Activated naive CD4-positive, alpha-beta T cell treated with anti-CD3 and anti-CD28 coated beads, Interleukin-2, amount 10 ng/mL, durations not matched to agents 5 hours and 36 hours (primary cell): ENCODE results near the gene ROCK2. TPM values are rescaled to one million over a fixed set of nuclear protein-coding genes. Genes with fewer than 3 reads are reported as not detected.

Experiments
- total RNA-seq, 2 experiments: library from RNA; stranded (reverse); gene quantifications; one replicate each; pipeline ENCODE4 v1.2.3, GENCODE V29; 2021

The ROCK2 gene
- total RNA-seq = 10 to 100 TPM; 20.4 to 21.2 TPM

DNA sequence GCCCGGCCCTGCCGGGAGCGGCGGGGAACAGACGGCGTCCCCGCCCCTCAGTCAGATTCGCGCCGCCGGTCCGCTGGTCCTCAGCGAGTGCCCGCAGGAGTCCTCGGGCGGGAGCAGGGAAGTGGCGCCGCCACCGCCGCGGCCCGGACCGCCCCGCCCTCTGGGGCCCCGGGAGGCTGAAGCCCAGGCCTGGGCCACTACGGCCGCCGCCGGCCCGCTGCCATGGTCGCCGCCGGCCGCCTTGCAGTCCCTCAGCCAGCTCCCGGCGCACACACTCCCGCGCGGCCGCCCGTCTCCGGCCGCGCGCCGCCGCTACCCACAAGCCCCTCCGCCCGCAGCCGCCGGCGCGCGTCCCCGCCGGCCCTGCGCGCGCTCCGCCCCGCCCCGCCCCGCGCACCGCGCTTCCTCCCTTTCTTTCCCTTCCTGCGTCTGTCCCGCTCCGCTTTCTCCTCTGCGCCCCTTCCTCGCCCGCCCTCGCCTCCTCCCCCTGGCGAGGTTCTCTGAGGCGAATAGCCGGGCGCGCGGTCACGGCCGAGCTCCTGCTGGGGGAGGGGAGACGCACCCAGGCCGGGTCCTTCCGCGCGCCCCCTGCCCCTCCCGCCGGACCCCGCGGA is at the start of gene ROCK2:
Gene ROCK2, minus strand, starts transcription at position 295 of the 614 bp plus-strand sequence. CDS start 500 bp downstream, outside the sequence.

GRCh38 chr2:11155381-11156035 is 188.9 kb downstream of the ROCK2 start, which contains the start of gene SLC66A3:
SLC66A3 (plus strand) TSS chr2:11155467; CDS start chr2:11155547, 80 bp downstream.

Other genes with a start within 250 kb of the ROCK2 start
- 10 to 100 TPM; 22.6 to 22.9 TPM for gene SLC66A3, start 189.2 kb downstream of the ROCK2 start, total RNA-seq
- gene E2F6, start 121.5 kb upstream of the ROCK2 start, total RNA-seq = 1 to 10 TPM; 6.6 to 8.5 TPM
- gene GREB1, start 189.4 kb upstream of the ROCK2 start, total RNA-seq = under 1 TPM; 0.24 to 0.43 TPM